ENCODE results near the gene DDX50.
"Not testable (repeated sequence)": the region's sequence is repeated elsewhere in the genome, so short reads cannot be mapped to it uniquely, and the experiment has no call there.

The DDX50 gene

GRCh38 chr10:68902382-68902781 lies 1.3 kb downstream of the DDX50 start:
- no peak for DNase-seq (ENCODE audit: low read depth)

- DNase-seq (ENCODE audit: low read depth) = no peak
Measured at GRCh38 chr10:68924593-68924992, 23.5 kb downstream of the DDX50 start.

GRCh38 chr10:68925489-68925888 lies 24.4 kb downstream of the DDX50 start:
- no peak for DNase-seq (ENCODE audit: low read depth)

GRCh38 chr10:68929157-68929556 lies 28.0 kb downstream of the DDX50 start:
- not testable (repeated sequence) for DNase-seq (ENCODE audit: low read depth)

- DNase-seq (ENCODE audit: low read depth) = not testable (repeated sequence)
Measured at GRCh38 chr10:68929888-68930287, 28.8 kb downstream of the DDX50 start.

GRCh38 chr10:68932860-68933259 lies 31.7 kb downstream of the DDX50 start:
- not testable (repeated sequence) for DNase-seq (ENCODE audit: low read depth)

GRCh38 chr10:68934994-68935393 lies 33.9 kb downstream of the DDX50 start:
- DNase-seq (ENCODE audit: low read depth) = no peak

- DNase-seq (ENCODE audit: low read depth) = peak; percentile 17
Measured at GRCh38 chr10:68938117-68938516, 37.0 kb downstream of the DDX50 start.

- no peak for DNase-seq (ENCODE audit: low read depth)
Measured at GRCh38 chr10:68938884-68939283, 37.8 kb downstream of the DDX50 start.

- not testable (repeated sequence) for DNase-seq (ENCODE audit: low read depth)
Measured at GRCh38 chr10:68940917-68941316, 39.8 kb downstream of the DDX50 start.

- DNase-seq (ENCODE audit: low read depth) = no peak
Measured at GRCh38 chr10:68950598-68950997, 49.5 kb downstream of the DDX50 start.

- DNase-seq (ENCODE audit: low read depth) = no peak
Measured at GRCh38 chr10:68954904-68955303, 53.8 kb downstream of the DDX50 start.

- peak; percentile 5 for DNase-seq (ENCODE audit: low read depth)
Measured at GRCh38 chr10:68955355-68955831, 54.3 kb downstream of the DDX50 start.

GRCh38 chr10:68955832-68956532 lies 54.9 kb downstream of the DDX50 start, which contains the start of gene DDX21:
TSS of gene DDX21 (plus strand) at chr10:68956170. CDS start at chr10:68956226, 56 bp downstream.
- DNase-seq (ENCODE audit: low read depth) = peak; percentile 90

GRCh38 chr10:68957284-68957615 lies 56.1 kb downstream of the DDX50 start:
- no peak for DNase-seq (ENCODE audit: low read depth)

GRCh38 chr10:68957654-68958053 lies 56.5 kb downstream of the DDX50 start:
- DNase-seq (ENCODE audit: low read depth) = no peak

- DNase-seq (ENCODE audit: low read depth) = no peak
Measured at GRCh38 chr10:68959695-68960527, 58.8 kb downstream of the DDX50 start.

- no peak for DNase-seq (ENCODE audit: low read depth)
Measured at GRCh38 chr10:68963151-68963550, 62.0 kb downstream of the DDX50 start.

GRCh38 chr10:68973975-68974374 lies 72.9 kb downstream of the DDX50 start:
- DNase-seq (ENCODE audit: low read depth) = no peak

GRCh38 chr10:68975936-68976473 lies 74.9 kb downstream of the DDX50 start:
- DNase-seq (ENCODE audit: low read depth) = not testable (repeated sequence)

GRCh38 chr10:68979738-68980137 lies 78.6 kb downstream of the DDX50 start:
- not testable (repeated sequence) for DNase-seq (ENCODE audit: low read depth)

- no peak for DNase-seq (ENCODE audit: low read depth)
Measured at GRCh38 chr10:68981074-68981473, 80.0 kb downstream of the DDX50 start.

- DNase-seq (ENCODE audit: low read depth) = no peak
Measured at GRCh38 chr10:68982389-68982788, 81.3 kb downstream of the DDX50 start.

All from fibroblast of gingiva (primary cell).